Omental fat pad (tissue), 4 donors: ENCODE results near the gene PRICKLE2. TPM values are rescaled to one million over a fixed set of nuclear protein-coding genes. Genes with fewer than 3 reads are reported as not detected.
"Not testable (repeated sequence)": the region's sequence is repeated elsewhere in the genome, so short reads cannot be mapped to it uniquely, and the experiment has no call there.

Experiments
- ATAC-seq: fragments of 150-250 bp; one replicate; pipeline ENCODE4 v1.9.1; 2016; ENCODE audit warnings: mild to moderate bottlenecking, moderate library complexity; ENCODE audit not compliant: low FRiP score
- DNase-seq: peaks from one replicate; pipeline ENCODE4 v3.0.0-alpha.2; 2019; ENCODE audit warnings: low spot score
- total RNA-seq, 4 donors: library from RNA; depleted of rRNA; stranded (reverse); fragments of >200 nt; gene quantifications; one replicate each; pipeline ENCODE4 v1.1.0, GENCODE V29; 2016
- TF ChIP-seq, protein P1 (sequence below), 3 donors: fragments of 450-650 bp; IDR thresholded peaks; one replicate each; pipeline ENCODE4 v1.5.1; 2016 to 2017; ENCODE audit warnings: antibody characterized with exemption in 3 of 3, mild to moderate bottlenecking in 3 of 3, moderate library complexity in 2 of 3

Gene PRICKLE2
- total RNA-seq, 4 donors from 2014 or later = 56.1 to 88.4 (median 81.3) TPM

DNA sequence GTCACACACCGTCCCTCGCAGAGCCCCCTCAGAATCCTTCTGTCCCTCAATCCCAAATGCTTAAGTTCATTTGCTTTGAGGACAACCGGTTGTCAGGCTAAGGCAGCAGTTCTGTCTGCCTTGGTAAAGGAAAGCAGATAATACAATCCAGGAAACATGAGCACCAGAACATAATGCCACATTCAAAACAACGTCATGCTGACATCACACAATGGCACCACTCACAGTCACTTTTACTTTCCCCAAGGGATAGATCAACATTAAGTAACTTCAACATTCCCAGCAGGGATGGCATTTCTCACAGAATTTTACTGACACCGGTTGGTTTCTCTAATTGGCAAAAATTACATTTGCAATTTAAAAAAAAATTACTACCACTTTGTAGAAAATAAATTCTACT lies 127.3 kb downstream of the PRICKLE2 start:
- DNase-seq (no peak), ATAC-seq (no peak)
- TF ChIP-seq, protein P1, sequence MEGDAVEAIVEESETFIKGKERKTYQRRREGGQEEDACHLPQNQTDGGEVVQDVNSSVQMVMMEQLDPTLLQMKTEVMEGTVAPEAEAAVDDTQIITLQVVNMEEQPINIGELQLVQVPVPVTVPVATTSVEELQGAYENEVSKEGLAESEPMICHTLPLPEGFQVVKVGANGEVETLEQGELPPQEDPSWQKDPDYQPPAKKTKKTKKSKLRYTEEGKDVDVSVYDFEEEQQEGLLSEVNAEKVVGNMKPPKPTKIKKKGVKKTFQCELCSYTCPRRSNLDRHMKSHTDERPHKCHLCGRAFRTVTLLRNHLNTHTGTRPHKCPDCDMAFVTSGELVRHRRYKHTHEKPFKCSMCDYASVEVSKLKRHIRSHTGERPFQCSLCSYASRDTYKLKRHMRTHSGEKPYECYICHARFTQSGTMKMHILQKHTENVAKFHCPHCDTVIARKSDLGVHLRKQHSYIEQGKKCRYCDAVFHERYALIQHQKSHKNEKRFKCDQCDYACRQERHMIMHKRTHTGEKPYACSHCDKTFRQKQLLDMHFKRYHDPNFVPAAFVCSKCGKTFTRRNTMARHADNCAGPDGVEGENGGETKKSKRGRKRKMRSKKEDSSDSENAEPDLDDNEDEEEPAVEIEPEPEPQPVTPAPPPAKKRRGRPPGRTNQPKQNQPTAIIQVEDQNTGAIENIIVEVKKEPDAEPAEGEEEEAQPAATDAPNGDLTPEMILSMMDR (IDR thresholded peaks at IDR 0.05) = no peak

DNA sequence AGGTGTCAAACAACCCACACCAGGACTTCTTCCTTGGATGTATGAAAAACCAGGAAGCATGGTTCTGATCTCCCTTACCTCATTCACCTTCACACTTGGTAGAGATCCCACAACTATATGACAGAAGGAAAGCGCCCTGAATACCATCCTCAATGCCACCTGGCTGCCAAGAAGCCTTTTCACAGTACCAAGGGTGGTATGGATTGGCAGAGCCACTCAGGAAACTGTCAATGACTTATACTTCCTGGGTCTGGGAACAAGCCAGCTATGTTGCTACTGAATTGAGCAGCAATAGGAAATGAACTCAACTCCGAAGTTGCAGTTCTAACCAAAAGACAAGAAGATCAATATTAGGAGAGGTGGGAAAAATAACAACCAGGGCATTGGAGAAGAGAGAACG lies 129.5 kb downstream of the PRICKLE2 start:
- no peak for DNase-seq
- no peak for ATAC-seq

DNA sequence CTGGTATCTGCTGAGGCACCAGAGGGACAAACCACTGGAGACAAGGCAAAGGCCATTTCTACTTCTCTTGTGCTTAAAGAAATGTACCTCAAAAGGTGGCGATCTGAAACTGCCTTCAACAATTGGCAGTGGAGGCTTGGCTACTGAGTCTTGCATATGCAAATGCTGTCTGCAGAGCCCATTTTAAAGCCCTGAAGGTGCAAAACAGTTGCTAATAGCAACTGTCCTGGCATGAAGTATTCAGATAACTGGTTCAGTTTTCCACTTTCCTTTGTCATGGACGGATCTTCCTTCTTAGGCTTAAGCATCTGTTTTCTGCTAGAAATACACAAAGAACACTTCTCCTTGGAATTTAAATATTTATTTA lies 130.6 kb downstream of the PRICKLE2 start:
- DNase-seq (no peak), ATAC-seq (no peak)
- TF ChIP-seq, protein P1 (IDR thresholded peaks at IDR 0.05) = no peak

More for the DNA sequence above, 129.5 kb downstream of the PRICKLE2 start:
- TF ChIP-seq, protein P1 (IDR thresholded peaks at IDR 0.05) = no peak

DNA sequence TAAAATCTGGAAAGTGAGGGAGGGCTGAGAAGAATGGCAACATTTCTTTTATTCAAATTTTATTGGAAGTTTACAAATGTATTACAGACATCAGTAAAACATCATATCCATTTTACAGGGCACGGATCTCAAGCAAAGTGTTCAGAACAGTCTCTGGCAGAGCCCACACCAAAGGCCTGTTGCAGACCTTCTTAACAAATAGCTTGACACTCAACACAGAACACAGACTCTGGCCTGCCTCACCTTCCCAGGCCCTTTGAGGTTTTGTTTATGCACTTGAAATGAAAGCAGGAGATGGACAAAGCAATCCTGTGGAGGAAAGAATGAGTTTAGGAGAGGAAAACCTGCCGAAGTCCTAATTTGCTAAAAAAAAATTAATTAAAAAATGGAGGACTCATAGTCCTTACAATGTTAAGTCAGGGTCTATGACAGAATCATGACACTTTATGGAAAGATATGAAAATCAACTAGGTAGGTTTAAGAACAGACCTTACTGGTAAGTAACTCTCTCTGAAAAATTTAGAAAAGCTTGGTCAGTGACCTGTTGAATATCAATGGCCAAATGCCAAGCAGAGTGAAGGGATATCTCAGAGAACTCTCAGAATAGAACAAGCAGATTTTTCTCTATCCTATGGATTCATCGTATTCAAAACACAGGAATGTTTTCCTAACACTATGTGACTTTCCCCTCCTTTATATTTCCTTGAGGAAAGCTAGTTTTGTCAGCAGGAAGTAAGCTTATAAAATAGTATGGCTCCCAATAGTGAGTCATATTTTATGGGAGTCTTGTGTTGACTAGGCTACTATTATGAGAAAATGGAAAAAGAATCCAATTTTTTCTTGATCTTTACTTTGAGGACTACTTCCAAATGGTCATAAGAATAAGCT lies 131.2 kb downstream of the PRICKLE2 start:
- no peak for ATAC-seq
- no peak for DNase-seq
- TF ChIP-seq, protein P1 (IDR thresholded peaks at IDR 0.05) = no peak

DNA sequence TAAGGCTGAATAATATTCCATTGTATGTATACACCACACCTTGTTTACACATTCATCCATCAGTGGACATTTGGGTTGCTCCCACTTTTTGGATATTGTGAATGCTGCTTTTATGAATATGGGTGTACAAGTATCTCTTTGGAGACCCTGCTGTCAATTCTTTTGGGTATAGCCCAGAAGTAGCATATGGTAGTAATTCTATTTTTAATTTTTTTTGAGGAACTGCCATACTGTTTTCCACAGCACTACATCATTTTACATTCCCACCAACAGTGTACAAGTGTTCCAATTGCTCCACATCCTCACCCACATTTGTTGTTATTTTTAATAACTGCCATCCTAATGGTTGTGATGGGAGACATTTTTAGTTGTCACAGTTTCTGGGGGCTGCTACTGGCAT lies 132.1 kb downstream of the PRICKLE2 start:
- DNase-seq = no peak
- TF ChIP-seq, protein P1 (IDR thresholded peaks at IDR 0.05) = no peak
- ATAC-seq = no peak

DNA sequence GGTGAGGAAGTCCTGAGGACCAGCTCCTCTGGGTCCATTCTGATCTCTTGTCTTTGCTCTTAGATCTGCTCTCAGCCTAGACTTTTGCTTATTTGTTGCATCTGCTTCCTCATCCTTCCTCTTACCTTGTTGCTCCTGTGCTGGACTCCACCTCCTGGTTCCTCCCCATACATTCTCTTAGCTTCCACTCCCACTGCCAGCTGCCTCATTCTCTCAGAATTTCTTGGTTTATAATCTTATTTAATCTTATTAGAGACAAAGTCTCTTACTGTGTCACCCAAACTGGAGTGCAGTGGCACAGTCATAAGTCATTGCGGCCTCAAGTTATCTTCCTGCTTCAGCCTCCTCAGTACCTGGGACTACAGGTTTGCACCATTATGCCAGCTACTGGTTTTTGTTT lies 133.8 kb downstream of the PRICKLE2 start:
- DNase-seq = no peak
- no peak for ATAC-seq
- TF ChIP-seq, protein P1 (IDR thresholded peaks at IDR 0.05) = no peak

DNA sequence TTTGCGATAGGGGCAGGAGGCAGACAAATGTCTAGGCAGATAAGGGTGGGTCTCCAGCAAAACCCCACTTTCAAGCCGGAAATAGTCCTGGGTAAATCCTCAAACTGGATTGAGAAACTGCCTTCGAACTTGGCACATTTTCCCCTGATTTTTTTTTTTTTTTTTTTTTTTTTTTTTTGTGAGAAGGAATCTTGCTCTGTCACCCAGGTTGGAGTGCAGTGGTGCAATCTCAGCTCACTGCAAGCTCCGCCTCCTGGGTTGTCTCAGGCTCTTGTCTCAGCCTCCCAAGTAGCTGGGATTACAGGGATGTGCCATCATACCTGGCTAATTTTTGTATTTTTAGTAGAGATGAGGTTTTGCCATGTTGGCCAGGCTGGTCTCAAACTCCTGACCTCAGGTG lies 135.9 kb downstream of the PRICKLE2 start:
- not testable (repeated sequence) for ATAC-seq, DNase-seq
